Activated CD4-positive, alpha-beta T cell treated with anti-CD3 and anti-CD28 coated beads, Interleukin-2, amount 10 ng/mL, durations not matched to agents 24 days and 14 days (primary cell): ENCODE measurements around the gene TSPAN14. TPM values are rescaled to one million over a fixed set of nuclear protein-coding genes. Genes with fewer than 3 reads are reported as not detected.
A peak's percentile ranks its signal among the peaks of the same experiment; 100 is the strongest.

Experiments used
- DNase-seq: peaks from one replicate; pipeline ENCODE4 v3.0.0; 2022
- H3K27ac Mint-ChIP-seq: one replicate; pipeline ENCODE4 v1.8.0; 2022; ENCODE audit warnings: mild to moderate bottlenecking, mixed read lengths
- H3K27me3 Mint-ChIP-seq: one replicate; pipeline ENCODE4 v1.8.0; 2022; ENCODE audit warnings: mixed read lengths
- H3K36me3 Mint-ChIP-seq: one replicate; pipeline ENCODE4 v1.8.0; 2022; ENCODE audit warnings: low read depth, mild to moderate bottlenecking, mixed read lengths
- H3K4me1 Mint-ChIP-seq: one replicate; pipeline ENCODE4 v1.8.0; 2021; ENCODE audit warnings: mixed read lengths
- H3K4me3 Mint-ChIP-seq: one replicate; pipeline ENCODE4 v1.8.0; 2022; ENCODE audit warnings: mild to moderate bottlenecking, moderate library complexity, mixed read lengths
- H3K9me3 Mint-ChIP-seq: one replicate; pipeline ENCODE4 v1.8.0; 2021; ENCODE audit warnings: mixed read lengths
- intact Hi-C: fragments of 100-400 bp; cut with micrococcal nuclease; formaldehyde crosslinking; loops from one replicate; pipeline ENCODE4 v1.15.1; 2023
- total RNA-seq: library from RNA; stranded (reverse); gene quantifications from 2 replicates; pipeline ENCODE4 v1.2.3, GENCODE V29; 2022

TSPAN14 gene
- total RNA-seq, 1 donor from 2014 or later = 61.7 TPM

DNA sequence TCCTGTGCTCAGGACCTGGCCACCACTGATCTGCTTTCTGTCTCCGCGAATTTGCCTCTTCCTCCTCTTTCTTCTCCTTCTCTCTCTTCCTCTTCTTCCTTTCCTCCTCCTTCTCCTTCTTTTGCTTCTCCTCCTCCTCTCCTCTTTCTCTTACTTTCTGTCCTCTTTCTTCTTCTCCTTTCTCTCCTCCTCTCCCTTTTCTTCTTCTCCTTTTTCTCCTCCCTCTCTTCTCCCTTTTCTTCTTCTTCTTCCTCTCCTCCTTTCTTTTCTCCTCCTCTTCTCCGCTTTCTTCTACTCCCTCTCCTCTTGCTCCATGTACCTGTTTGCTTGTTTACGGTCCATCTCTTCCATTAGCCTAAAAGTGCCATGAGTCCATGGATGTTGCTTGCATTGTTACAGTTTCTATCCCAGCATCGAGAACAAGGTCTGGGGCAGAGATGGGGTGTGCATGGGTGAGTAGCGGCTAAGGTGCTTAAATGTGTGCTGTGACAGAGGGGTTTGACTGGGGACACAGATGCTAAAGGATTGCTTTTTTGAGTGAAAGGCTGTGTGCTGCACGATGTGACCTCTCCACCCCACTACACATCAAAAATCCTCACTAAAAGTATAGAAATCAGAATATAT, 91.3 kb downstream of the TSPAN14 start:
- H3K27me3 Mint-ChIP-seq = peaks cover 19% of the 10 kb centered on the region
- no peak overlapping the region for H3K27ac Mint-ChIP-seq
- peaks cover 17% of the 10 kb centered on the region for H3K4me1 Mint-ChIP-seq
- H3K36me3 Mint-ChIP-seq = peaks cover 4% of the 10 kb centered on the region
- no peak overlapping the region for H3K4me3 Mint-ChIP-seq
- intact Hi-C loops = no loop called here
- no peaks in the 10 kb centered on the region for H3K9me3 Mint-ChIP-seq
- DNase-seq = peak; percentile 49

DNA sequence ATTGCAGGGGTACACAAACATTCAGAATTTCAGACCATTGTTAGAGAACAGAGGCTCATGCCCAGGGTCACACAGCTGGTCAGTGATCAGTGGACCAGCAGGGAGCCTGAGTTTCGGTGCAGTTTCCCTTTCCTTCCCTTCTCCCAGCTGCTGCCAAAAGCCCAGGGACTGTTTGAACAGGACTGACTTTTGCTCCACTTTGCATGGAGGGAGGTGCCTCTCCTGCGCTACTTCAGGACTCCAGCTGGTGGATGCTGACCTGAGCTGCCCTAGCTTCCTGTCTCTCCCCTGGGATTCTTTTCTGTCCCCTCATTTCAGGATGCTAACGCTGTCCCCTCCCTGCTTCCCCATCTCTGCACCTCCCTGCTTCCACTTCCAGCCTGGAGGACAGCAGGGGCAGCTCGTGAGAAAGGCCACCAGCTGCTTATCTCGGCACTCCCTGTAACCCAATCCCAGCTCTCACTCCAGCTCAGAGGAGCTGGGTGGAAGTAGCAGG, 98.1 kb downstream of the TSPAN14 start:
- no peak overlapping the region for H3K4me3 Mint-ChIP-seq
- H3K9me3 Mint-ChIP-seq = no peaks in the 10 kb centered on the region
- peak; percentile 47 for DNase-seq
- peaks cover 20% of the 10 kb centered on the region for H3K27me3 Mint-ChIP-seq
- H3K4me1 Mint-ChIP-seq = peaks cover 2% of the 10 kb centered on the region
- H3K27ac Mint-ChIP-seq = no peak overlapping the region
- H3K36me3 Mint-ChIP-seq = no peaks in the 10 kb centered on the region
- intact Hi-C loops = no loop called here

DNA sequence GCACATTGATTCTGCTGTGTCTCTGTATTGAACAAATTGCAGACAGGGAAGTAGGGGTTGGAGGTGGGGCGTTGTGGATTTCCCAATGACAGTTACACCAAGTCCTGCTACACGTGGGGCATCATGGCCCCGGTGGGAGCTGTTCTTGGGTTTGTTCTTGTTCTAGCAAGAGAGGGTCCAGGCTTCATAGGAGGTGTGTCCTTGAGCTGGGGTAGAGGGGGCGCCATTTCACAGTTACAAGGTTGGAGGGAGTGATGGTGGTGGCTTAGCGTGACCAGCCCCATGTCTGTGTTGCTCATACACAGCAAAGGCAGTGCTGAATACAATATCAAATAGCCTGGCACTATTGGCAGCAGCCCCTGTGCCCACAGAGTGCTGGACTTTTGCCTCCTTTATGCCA, 99.3 kb downstream of the TSPAN14 start:
- Mint-ChIP-seq H3K36me3 (no peaks in the 10 kb centered on the region), H3K27me3 (peaks cover 24% of the 10 kb centered on the region), H3K4me1 (no peaks in the 10 kb centered on the region), H3K27ac (no peak overlapping the region), H3K9me3 (no peaks in the 10 kb centered on the region), H3K4me3 (no peak overlapping the region)
- DNase-seq = no peak
- intact Hi-C loops = no loop called here

DNA sequence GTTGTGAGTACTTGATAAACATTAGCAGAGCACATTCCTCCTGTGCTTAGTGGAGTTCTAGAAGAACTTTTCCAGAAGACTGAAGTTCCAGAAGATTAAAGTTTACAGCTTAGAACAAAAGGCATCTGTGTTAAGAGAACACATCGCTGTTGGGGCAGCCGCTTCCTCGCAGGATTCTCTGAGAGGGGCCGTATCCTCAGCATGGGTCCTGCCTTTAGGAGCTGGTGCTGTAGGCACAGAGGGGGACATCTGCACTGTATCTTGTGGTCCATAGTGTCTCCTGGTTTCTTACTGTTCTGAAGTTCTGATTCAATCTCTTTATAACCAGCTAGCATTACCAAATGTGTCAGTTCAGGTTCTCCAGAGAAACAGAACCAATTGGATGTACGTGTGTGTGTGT, 99.9 kb downstream of the TSPAN14 start:
- no peaks in the 10 kb centered on the region for H3K4me1 Mint-ChIP-seq
- intact Hi-C loops = no loop called here
- H3K36me3 Mint-ChIP-seq = no peaks in the 10 kb centered on the region
- H3K27ac Mint-ChIP-seq = no peak overlapping the region
- no peak for DNase-seq
- H3K4me3 Mint-ChIP-seq = no peak overlapping the region
- no peaks in the 10 kb centered on the region for H3K9me3 Mint-ChIP-seq
- peaks cover 26% of the 10 kb centered on the region for H3K27me3 Mint-ChIP-seq

DNA sequence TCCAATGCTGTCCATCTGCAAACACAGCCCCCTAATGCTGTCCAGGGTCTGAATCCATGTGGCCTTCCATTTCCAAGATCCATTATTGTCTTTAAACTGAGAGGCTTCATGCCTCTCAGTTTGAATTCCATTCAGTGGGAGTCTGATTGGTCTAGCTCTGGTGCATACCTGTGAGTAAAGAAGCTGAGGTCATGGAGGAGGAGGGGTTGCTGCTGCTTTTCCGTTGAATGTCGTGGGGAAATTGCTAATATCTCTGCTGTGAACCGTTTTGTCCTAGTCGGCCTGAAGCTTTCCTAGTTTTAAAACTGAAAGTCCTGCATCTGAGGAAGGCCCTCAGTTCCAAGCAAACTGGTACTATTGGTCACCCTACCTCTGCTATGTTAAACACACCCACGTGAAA, 101.3 kb downstream of the TSPAN14 start:
- H3K4me3 Mint-ChIP-seq = no peak overlapping the region
- intact Hi-C loops = no loop called here
- no peak for DNase-seq
- H3K27me3 Mint-ChIP-seq = peaks cover 26% of the 10 kb centered on the region
- H3K4me1 Mint-ChIP-seq = no peaks in the 10 kb centered on the region
- no peak overlapping the region for H3K27ac Mint-ChIP-seq
- no peaks in the 10 kb centered on the region for H3K9me3 Mint-ChIP-seq
- H3K36me3 Mint-ChIP-seq = no peaks in the 10 kb centered on the region

DNA sequence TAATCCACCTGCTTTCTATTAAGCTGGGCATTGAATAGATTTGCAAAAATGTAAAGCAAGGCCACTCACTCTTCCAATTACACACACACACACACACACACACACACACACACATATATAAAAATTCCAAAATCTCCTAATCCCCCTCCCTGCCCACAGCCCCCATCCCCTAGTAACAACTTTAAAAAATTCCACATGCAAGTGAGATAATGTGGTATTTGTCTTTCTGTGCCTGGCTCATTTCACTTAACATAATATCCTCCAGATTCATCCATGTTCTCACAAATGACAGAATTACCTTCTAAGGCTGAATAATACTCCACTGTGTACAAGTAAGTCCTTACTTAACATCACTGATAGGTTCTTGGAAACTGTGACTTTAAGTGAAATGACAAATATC, 107.8 kb downstream of the TSPAN14 start:
- Mint-ChIP-seq H3K9me3 (no peaks in the 10 kb centered on the region), H3K36me3 (no peaks in the 10 kb centered on the region), H3K4me3 (no peak overlapping the region), H3K27ac (no peak overlapping the region), H3K4me1 (no peaks in the 10 kb centered on the region), H3K27me3 (peaks cover 25% of the 10 kb centered on the region)
- intact Hi-C loops = no loop called here
- DNase-seq = no peak

DNA sequence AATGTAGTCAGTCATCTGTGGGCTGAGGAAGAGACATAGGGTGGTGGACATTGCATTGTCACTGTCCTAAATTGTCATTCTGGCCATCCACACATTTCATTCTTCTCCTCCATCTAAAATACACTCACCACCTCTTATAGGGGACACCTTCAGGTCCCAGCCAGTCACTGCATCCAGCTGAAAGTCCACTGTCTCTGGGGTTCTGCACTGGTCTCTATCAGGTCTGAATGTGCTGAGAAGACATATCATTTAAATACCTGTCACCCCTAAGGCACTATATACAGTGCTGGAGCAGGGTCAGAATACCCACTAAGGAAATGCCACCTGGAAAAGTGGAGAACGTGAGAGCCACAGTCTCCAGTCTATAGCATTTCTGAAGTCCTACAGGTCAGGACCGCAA, 113.2 kb downstream of the TSPAN14 start:
- peaks cover 16% of the 10 kb centered on the region for H3K27me3 Mint-ChIP-seq
- H3K4me3 Mint-ChIP-seq = no peak overlapping the region
- H3K36me3 Mint-ChIP-seq = no peaks in the 10 kb centered on the region
- H3K4me1 Mint-ChIP-seq = no peaks in the 10 kb centered on the region
- H3K9me3 Mint-ChIP-seq = no peaks in the 10 kb centered on the region
- DNase-seq = no peak
- intact Hi-C loops = no loop called here
- H3K27ac Mint-ChIP-seq = no peak overlapping the region

DNA sequence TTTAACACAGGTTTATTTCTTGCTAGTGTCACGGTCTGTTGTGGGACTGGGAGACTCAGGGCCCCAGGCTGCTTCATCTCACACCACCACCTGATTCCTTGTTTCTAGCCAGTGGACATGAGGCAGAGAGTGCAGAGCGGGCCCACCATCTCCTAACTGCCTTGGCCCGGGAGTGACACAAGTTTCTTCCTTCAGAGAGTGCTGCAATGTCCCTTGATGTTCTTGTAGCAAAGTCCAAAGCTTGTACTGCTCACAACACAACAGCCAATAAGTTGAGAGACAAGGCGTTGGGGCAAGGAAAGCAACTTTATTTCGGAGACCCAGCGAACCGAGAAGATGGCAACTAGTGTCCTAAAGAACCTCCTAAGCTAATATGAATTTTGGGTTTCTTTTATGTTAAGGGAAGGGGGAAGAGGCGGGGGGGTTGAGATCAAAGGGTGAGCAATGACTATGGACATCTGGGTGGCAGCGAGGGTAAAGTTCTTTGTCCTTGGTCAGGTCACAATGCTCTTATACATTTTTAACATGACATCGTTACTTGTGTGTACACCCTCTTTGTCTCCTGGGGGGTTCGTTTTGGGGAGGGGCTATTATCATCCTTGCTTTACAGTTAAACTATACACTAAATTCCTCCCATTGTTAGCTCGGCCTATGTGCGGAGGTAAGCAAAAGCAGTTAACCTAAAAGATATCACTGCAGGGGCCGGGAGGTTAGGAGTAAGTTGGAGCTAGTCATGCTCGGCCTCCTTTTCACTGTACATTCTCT, 115.2 kb downstream of the TSPAN14 start:
- Mint-ChIP-seq H3K27ac (no peak overlapping the region), H3K4me3 (no peak overlapping the region), H3K36me3 (no peaks in the 10 kb centered on the region), H3K27me3 (peaks cover 8% of the 10 kb centered on the region), H3K4me1 (no peaks in the 10 kb centered on the region), H3K9me3 (no peaks in the 10 kb centered on the region)
- intact Hi-C loops = no loop called here
- DNase-seq = no peak

DNA sequence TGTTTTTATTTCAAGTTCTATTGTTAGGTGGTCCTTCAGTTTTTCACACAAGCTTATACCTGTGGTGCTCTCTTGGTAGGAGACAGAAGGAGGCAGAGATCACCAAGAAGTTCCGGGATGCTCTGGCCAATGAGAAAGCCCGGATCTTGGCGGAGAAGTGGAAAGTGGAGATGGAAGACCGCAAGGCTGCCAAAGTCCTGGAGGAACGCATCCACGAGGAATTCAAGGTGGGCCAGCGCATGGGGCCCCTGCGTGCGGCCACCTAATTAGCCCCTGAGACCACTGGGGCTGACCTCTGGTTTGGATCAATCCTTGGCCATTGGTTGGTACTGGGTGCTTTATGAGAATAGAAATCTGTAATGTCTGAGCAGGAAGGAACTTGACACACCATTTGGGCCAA, 117.2 kb downstream of the TSPAN14 start:
- Mint-ChIP-seq H3K27me3 (peaks cover 4% of the 10 kb centered on the region), H3K4me1 (no peaks in the 10 kb centered on the region), H3K9me3 (no peaks in the 10 kb centered on the region), H3K4me3 (no peak overlapping the region), H3K36me3 (no peaks in the 10 kb centered on the region), H3K27ac (no peak overlapping the region)
- intact Hi-C loops = no loop called here
- DNase-seq = no peak

DNA sequence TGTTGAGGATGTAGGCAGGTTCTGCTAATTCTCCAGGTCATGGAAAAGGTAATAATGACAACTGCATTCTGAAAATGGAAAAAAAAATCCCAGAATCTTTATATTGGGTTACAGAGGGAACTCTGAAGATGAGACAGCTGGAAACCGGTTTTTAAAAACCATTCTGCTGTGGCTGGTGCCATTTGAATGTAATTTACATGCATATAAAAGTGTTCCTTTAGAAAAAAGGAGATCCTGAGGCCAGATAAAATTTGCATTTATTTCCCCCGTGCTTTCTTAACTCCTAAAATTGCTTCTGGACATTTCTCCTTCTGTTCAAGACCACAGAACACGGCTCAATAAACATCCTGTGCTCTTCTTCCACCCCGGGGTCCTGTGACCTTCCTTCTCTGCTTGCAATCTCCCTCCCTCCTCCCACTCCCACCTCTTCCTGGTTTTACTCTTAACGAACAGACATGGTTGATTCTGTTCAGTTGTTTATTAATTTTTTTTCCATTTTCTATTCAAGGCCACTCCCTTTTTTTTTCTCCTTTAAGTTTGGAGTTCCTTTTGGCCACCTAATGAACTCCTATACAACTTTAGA, 125.2 kb downstream of the TSPAN14 start:
- intact Hi-C loops = no loop called here
- Mint-ChIP-seq H3K9me3 (no peaks in the 10 kb centered on the region), H3K27ac (no peak overlapping the region), H3K4me3 (no peak overlapping the region), H3K4me1 (no peaks in the 10 kb centered on the region), H3K36me3 (no peaks in the 10 kb centered on the region), H3K27me3 (peaks cover 25% of the 10 kb centered on the region)
- DNase-seq = no peak

DNA sequence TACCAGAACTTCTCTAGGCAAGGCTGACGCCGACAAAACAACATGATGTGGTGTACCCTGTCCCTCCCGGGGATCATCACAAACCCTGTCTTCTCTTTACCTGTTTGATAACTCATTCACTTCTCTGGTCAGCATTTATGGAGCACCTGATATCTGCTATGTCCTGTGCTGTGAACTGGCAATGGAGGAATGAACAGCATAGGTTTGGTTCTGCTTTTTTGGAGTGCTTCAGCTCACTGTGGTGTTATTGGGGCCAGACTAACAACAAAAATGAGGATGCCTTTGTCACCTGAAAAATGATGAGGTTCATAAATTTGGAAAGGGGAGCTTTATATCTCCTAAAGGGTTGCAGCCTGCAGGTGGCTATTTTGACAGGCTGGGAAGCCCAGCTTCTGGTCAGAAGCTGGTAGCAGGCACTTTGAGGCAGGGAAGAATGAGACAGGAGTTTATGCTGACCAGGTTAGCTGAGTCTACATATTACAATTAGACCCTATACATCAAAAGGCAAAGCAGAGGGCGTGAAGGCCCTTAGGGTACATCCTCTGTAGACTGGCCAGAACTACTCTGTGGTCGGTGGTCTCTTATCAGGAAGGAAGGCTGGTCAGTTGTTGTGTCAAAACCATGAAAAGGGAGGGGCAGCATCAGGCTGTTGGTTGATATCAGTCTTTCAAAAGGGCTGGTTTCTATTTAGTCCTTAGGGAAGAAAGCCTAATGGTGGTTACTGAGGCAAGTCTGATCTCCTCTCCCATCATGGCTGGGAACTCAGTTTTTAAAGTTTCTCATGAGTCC, 125.9 kb downstream of the TSPAN14 start:
- DNase-seq = no peak
- intact Hi-C loops = no loop called here
- no peaks in the 10 kb centered on the region for H3K4me1 Mint-ChIP-seq

DNA sequence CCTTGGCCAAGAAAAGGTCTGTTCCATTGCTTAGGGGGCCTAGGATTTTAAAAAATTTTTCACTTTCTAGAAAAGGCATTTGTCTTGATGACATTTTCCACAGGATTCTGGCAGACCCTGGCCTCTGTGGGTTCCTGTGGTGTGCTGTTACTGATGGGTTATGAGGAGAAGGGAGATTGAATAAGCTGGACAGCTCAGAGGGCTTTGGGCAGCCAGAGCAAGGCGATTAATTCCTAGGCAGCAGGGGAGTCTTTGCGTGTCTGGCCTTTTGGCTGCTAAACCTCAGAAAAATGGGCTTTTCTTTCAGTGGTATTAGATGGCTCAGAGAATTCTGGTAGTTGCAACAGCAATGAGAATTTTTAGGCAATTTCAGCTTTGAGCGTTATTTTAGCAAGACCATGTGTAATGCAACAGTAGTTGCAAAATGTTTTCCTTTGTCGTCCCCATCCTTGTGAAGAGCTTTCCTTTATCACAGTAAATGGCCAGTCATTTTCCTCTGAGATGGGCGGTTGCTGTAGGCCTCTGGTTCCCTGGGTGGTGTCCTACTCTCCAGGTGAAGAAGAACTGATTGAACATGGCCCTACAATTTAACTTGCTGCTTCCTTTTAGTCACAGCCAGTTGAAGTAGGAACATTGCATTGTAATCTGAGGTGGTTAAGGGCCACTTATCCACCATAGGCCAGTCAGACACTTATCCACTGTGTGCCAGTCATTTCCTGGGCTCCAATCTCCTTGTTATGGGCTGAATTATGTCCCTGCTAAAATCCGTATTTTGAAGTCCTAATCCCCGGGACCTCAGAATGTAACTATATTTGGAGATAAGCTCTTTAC, 126.7 kb downstream of the TSPAN14 start:
- Mint-ChIP-seq H3K27ac (no peak overlapping the region), H3K4me1 (no peaks in the 10 kb centered on the region), H3K36me3 (no peaks in the 10 kb centered on the region), H3K27me3 (peaks cover 25% of the 10 kb centered on the region), H3K4me3 (no peak overlapping the region), H3K9me3 (no peaks in the 10 kb centered on the region)
- DNase-seq = no peak
- intact Hi-C loops = no loop called here

More for the DNA sequence above, 125.9 kb downstream of the TSPAN14 start:
- no peaks in the 10 kb centered on the region for H3K9me3 Mint-ChIP-seq
- peaks cover 25% of the 10 kb centered on the region for H3K27me3 Mint-ChIP-seq
- H3K27ac Mint-ChIP-seq = no peak overlapping the region
- no peak overlapping the region for H3K4me3 Mint-ChIP-seq
- H3K36me3 Mint-ChIP-seq = no peaks in the 10 kb centered on the region

DNA sequence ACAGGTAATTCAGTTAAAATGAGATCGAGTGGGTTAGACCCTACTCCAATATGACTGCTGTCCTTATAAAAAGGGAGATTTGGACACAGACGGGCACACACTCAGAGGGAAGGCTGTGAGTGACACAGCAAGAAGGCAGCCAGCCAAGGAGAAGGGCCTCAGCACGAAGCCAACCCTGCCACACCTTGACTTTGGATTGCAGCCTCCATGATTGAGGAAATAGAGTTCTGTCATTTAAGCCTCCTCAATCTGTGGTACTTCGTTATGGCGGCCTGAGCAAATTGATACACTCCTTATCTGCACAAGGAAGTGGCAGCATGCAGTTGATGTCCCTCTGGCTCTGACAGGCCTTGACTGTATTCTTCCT, 127.3 kb downstream of the TSPAN14 start:
- Mint-ChIP-seq H3K4me1 (no peaks in the 10 kb centered on the region), H3K27me3 (peaks cover 25% of the 10 kb centered on the region), H3K36me3 (no peaks in the 10 kb centered on the region), H3K9me3 (no peaks in the 10 kb centered on the region), H3K27ac (no peak overlapping the region), H3K4me3 (no peak overlapping the region)
- DNase-seq = no peak
- intact Hi-C loops = no loop called here
